EH (cell line): ENCODE results near the gene IRAK2.
A peak's percentile ranks its signal among the peaks of the same experiment; 100 is the strongest.
"Not testable (repeated sequence)": the region's sequence is repeated elsewhere in the genome, so short reads cannot be mapped to it uniquely, and the experiment has no call there.

Experiments
- DNase-seq: peaks from one replicate; pipeline ENCODE4 v3.0.0-alpha.2; 2015; ENCODE audit warnings: low read depth

IRAK2 gene, protein sequence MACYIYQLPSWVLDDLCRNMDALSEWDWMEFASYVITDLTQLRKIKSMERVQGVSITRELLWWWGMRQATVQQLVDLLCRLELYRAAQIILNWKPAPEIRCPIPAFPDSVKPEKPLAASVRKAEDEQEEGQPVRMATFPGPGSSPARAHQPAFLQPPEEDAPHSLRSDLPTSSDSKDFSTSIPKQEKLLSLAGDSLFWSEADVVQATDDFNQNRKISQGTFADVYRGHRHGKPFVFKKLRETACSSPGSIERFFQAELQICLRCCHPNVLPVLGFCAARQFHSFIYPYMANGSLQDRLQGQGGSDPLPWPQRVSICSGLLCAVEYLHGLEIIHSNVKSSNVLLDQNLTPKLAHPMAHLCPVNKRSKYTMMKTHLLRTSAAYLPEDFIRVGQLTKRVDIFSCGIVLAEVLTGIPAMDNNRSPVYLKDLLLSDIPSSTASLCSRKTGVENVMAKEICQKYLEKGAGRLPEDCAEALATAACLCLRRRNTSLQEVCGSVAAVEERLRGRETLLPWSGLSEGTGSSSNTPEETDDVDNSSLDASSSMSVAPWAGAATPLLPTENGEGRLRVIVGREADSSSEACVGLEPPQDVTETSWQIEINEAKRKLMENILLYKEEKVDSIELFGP

DNA sequence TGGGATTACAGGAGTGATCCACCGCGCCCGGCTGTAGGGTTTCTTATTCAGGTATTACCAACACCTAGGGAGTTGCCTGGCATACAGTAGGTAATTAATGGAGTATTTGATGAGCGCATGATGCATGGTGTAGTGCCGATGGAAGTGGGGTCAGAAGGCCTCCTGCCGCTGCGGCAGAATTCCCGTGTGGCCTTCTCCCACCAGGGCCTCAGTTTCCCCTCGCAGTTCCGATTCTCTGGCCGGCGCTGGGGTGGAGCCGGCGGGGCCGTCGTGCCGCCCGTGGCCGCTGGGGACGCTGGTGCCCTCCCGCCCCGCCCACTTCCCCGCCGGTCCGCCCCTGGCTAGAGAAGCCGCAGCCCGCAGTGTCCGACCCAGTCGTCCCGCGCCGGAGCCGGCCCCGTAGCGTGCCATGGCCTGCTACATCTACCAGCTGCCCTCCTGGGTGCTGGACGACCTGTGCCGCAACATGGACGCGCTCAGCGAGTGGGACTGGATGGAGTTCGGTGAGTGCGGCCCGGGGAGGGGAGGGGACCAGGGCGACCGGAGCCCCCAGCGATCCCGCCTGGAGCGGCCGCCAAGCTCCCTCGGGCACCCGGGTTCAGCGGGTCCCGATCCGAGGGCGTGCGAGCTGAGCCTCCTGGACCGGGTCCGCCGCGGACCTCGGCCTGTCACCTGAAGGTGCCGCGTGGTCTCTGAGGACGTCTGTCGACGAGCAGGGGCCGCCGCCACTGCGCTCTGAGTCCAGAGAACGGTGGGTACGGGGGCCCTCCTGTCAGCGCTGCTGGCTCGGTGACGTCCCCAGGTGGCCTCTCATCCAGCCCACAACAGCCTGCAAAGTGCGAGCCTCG lies at the start of gene IRAK2:
Gene IRAK2 (plus strand): TSS at position 374 of the 848 bp plus-strand sequence. CDS start 36 bp downstream, at position 410.
- DNase-seq: peak; percentile 73

GRCh38 chr3:10115326-10116137 lies 49.2 kb upstream of the IRAK2 start, which contains the start of gene BRK1:
Gene BRK1, plus strand, starts transcription at chr3:10115675. Its CDS starts 27 bp downstream, at chr3:10115702.
- DNase-seq: peak; percentile 97

GRCh38 chr3:10116138-10116460 lies 48.6 kb upstream of the IRAK2 start:
- peak; percentile 70 for DNase-seq

DNA sequence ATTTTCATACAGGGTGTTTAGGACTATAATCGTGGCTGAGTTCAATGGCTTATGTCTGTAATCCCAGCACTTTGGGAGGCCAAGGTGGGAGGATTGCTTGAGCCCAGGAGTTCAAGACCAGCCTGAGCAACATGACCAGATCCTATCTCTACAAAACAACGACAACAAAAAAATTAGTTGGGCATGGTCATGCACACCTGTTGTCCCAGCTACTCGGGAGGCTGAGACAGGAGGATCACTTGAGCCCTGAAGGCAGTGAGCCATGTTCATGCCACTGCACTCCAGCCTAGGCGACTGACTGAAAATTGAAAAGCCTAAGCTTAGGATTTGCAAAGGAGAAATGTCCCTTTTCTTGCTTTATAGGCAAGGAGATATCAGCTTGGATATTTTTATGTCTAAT lies 47.8 kb upstream of the IRAK2 start:
- no peak for DNase-seq

DNA sequence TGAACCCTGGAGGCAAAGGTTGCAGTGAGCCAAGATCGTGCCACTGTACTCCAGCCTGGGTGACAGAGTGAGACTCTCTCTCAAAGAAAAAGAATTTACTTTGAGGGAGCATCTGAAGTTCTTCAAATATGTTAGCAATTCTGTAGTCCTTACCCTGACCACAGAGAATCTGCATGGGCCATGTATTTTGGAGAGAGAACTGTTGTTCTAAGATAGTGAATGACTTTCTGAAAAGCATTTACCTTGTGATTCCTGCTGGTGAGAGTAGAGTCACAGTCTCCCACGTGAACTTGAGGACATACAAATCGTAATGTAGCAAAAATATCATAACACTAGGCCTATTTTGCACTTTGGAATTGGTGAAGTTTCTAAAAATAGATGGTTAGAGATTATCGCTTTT lies 45.3 kb upstream of the IRAK2 start:
- DNase-seq: no peak

- no peak for DNase-seq
Observed at GRCh38 chr3:10121064-10121463, 43.7 kb upstream of the IRAK2 start.

- no peak for DNase-seq
Observed at GRCh38 chr3:10122724-10123123, 42.0 kb upstream of the IRAK2 start.

DNA sequence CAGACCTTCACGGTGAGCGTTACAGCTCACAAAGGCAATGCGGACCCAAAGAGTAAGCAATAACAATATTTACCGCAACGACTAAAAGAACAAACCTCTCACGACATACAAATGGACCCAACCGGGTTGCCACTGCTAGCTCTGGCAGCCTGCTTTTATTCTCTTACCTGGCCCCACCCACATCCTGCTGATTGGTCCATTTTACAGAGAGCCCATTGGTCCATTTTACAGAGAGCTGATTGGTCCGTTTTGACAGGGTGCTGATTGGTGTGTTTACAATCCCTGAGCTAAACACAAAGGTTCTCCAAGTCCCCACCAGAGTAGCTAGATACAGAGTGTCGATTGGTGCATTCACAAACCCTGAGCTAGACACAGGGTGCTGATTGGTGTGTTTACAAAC lies 28.8 kb upstream of the IRAK2 start:
- DNase-seq: not testable (repeated sequence)

DNA sequence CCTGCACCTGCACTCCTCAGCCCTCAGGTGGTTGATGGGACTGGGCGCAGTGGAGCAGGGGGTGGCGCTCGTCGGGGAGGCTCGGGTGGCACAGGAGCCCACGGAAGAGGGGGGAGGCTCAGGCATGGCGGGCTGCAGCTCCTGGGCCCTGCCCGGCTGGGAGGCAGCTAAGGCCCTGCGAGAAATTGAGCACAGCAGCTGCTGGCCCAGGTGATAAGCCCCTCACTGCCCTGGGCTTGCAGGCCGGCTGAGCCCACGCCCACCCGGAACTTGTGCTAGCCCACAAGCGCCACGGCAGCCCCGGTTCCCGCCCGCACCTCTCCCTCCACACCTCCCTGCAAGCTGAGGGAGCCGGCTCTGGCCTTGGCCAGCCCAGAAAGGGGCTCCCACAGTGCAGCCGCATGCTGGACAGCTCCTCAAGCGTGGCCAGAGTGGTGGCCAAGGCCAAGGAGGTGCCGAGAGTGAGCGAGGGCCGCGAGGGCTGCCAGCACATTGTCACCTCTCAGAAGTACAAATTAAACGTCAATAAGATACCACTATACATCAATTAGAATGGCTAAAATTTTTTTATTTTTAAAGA lies 28.2 kb upstream of the IRAK2 start:
- DNase-seq: no peak

- DNase-seq: no peak
Observed at GRCh38 chr3:10137178-10137577, 27.5 kb upstream of the IRAK2 start.

DNA sequence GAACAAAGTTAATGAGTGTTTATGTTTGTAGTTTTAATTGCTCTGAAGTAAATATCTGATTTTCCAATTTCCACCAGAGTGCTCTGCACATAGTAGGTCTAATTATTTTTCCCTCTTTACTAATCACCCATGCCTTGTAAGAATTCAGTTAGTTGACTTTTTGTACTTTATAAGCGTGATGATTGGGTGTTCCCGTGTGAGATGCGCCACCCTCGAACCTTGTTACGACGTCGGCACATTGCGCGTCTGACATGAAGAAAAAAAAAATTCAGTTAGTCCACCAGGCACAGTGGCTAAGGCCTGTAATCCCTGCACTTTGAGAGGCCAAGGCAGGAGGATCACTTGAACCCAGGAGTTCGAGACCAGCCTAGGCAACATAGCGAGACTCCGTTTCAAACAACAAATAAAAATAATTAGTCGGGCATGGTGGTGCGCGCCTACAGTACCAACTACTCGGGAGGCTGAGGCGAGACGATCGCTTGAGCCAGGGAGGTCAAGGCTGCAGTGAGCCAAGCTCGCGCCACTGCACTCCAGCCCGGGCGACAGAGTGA lies 23.6 kb upstream of the IRAK2 start:
- no peak for DNase-seq

DNA sequence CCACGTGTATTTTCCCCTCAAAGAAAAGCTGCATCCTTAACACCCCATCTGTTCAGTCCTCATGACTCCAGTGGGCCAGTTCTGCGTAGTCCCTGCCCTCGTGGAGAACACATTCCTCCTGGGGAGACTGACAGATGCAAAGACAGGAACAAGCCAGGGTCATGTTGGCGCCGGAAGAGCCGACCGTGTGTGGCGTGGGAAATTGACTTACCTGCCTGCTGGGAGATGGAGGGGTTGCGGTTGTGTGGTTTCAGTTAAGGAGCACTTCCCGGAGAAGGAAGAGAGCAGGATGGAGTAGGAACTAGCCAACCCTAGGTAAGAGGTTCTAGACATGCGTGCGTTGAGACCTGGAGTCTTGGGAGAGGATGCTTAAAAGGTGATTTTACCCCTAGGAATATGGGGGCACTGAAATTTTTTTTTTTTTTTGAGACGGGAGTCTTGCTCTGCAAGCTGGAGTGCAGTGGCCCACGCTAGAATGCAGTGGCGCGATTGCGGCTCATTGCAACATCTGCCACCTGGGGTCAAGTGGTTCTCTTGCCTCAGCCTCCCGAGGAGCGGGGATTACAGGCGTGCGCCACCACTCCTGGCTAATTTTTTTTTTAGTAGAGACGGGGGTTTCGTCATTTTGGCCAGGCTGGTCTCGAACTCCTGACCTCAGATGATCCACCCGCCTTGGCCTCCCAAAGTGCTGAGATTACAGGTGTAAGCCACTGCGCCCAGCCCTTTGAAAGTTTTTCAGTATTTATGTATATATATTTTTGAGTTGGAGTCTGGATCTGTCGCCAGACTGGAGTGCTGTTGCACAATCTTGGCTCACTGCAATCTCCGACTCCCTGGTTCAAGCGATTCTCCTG lies 21.8 kb upstream of the IRAK2 start:
- DNase-seq: no peak

GRCh38 chr3:10145685-10146084 lies 19.0 kb upstream of the IRAK2 start:
- DNase-seq: no peak

DNA sequence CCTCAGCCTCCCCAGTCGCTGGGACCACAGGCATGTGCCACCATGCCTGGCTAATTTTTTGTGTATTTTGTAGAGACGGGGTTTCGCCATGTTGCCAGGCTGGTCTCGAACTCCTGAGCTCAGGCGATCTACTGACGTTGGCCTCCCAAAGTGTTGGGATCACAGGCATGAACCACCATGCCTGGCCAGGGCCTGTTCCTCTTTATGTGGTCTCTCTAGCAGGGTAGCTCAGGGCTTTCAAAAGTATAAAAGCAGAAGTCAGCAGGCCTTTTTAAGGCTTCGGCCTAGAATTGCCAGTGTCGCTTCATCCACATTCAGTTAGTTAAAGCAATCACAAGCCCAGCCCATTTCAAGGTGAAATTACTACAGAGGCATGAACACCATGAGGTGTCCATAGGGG lies 15.5 kb upstream of the IRAK2 start:
- no peak for DNase-seq

DNA sequence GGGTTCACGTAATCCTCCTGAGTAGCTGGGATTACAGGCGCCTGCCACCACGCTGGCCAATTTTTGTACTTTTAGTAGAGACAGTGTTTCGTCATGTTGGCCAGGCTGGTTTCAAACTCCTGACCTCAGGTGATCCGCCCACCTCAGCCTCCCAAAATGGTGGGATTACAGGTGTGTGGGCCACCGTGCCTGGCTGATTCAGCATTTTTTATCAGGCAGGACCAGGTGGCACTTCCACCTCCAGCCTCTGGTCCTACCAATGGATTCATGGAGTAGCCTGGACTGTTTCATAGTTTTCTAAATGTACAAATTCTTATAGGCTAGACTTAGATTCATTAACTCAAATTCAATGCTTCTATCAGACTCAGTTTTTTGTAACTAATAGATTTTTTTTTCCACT lies 13.7 kb upstream of the IRAK2 start:
- no peak for DNase-seq

- DNase-seq: no peak
Observed at GRCh38 chr3:10154335-10155122, 10.2 kb upstream of the IRAK2 start.

DNA sequence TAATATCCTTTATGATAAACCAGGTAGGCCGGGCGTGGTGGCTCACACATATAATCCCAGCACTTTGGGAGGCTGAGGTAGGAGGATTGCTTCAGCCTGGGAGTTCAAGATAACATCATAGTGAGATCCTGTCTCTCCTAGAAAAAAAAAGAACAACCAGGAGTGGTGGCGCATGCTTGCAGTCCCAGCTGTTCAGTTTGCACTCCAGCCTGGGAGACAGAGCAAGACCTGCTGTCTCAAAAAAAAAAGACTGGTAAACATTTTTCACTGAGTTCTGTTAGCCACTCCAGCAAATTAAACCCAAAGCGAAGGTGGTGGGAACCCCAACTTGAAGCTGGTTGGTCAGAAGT lies 9.6 kb upstream of the IRAK2 start:
- DNase-seq: no peak

DNA sequence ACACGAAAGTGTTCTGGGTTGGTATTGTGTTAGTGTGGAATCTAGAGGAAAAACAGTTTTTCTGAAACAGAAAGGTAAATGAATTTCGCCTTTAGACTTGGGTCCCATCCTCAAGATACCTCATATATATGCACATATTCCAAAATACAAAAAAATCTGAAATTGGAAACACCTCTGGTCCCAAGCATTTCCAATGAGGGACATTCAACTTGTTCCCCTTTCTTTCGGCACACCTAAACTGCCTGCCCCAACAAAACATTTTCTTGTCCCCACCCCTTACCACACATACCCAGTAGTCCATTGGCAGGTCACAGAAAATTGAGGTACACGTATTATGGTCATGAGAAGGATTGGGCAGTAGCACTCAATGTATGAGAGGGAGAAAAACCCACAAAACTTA lies 9.1 kb upstream of the IRAK2 start:
- no peak for DNase-seq

DNA sequence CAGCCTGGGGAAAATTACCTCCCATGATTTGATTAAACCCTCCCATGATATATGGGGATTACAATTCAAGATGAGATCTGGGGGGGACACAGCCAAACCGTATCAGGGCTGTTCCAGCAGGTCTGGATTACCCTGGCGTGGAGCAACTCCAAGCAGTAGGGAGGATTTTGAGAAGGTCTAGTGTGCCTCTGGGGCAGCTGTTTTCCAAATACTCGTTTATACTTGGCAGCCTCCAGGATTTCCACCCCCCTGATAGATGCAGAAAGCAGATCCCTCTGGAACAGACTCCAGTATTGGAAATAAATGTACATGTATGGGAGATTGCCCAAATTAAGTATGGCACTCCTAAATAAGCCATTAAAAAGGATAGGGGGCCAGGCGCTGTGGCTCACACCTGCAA lies 7.7 kb upstream of the IRAK2 start:
- DNase-seq: no peak

GRCh38 chr3:10158555-10158954 lies 6.2 kb upstream of the IRAK2 start:
- DNase-seq: not testable (repeated sequence)
